Loucy (cell line): Measurements from ENCODE around the gene INPP5J.

Experiments
- H2AFZ ChIP-seq: fragments of 200-600 bp; sonication (generic); 2 replicates; pipeline ENCODE4 v1.6.0; 2016; ENCODE audit warnings: antibody characterized with exemption, mild to moderate bottlenecking, low read length, moderate library complexity
- H3F3A ChIP-seq: fragments of 200-600 bp; 2 replicates; pipeline ENCODE4 v1.6.0; 2016; ENCODE audit warnings: antibody characterized with exemption, low read depth, mild to moderate bottlenecking
- H3K27me3 ChIP-seq: fragments of 200-600 bp; sonication (generic); 2 replicates; pipeline ENCODE4 v1.6.1; 2014; ENCODE audit warnings: low read length, mild to moderate bottlenecking; ENCODE audit not compliant: insufficient read depth, poor library complexity, severe bottlenecking
- H3K36me3 ChIP-seq: fragments of 200-600 bp; sonication (generic); 2 replicates; pipeline ENCODE4 v1.6.1; 2016; ENCODE audit warnings: low read length; ENCODE audit not compliant: insufficient read depth
- H3K4me1 ChIP-seq: fragments of 200-600 bp; sonication (generic); 2 replicates; pipeline ENCODE4 v1.5.1; 2014; ENCODE audit warnings: low read length, mild to moderate bottlenecking; ENCODE audit not compliant: insufficient read depth, poor library complexity, severe bottlenecking
- H3K4me2 ChIP-seq: fragments of 200-600 bp; sonication (generic); 2 replicates; pipeline ENCODE4 v1.6.0; 2014; ENCODE audit warnings: antibody characterized with exemption, low read length, low read depth, mild to moderate bottlenecking; ENCODE audit not compliant: poor library complexity, severe bottlenecking
- H3K4me3 ChIP-seq: fragments of 200-600 bp; sonication (generic); 2 replicates; pipeline ENCODE4 v1.5.1; 2014; ENCODE audit warnings: low read length, mild to moderate bottlenecking, mixed read lengths; ENCODE audit not compliant: poor library complexity, severe bottlenecking
- H3K79me2 ChIP-seq: fragments of 200-600 bp; sonication (generic); 2 replicates; pipeline ENCODE4 v1.6.1; 2014; ENCODE audit warnings: low read length; ENCODE audit not compliant: insufficient read depth
- H3K9ac ChIP-seq: fragments of 200-600 bp; sonication (generic); 2 replicates; pipeline ENCODE4 v1.6.0; 2014; ENCODE audit warnings: mild to moderate bottlenecking, low read depth, low read length, moderate library complexity; ENCODE audit not compliant: poor library complexity, severe bottlenecking
- H3K9me2 ChIP-seq: fragments of 200-600 bp; sonication (generic); replicated peaks from 2 replicates; pipeline ENCODE4 v1.6.1; 2016; ENCODE audit warnings: low read depth, low read length, mixed read lengths
- H3K9me3 ChIP-seq: fragments of 200-600 bp; sonication (generic); 2 replicates; pipeline ENCODE4 v1.6.1; 2014; ENCODE audit warnings: mild to moderate bottlenecking, antibody characterized with exemption, low read length, low read depth; ENCODE audit not compliant: insufficient read depth
- H4K20me1 ChIP-seq: fragments of 200-600 bp; sonication (generic); 2 replicates; pipeline ENCODE4 v1.6.0; 2014; ENCODE audit warnings: antibody characterized with exemption, low read length, mild to moderate bottlenecking; ENCODE audit not compliant: insufficient read depth, poor library complexity, severe bottlenecking
- EZH2phosphoT487 ChIP-seq: fragments of 200-600 bp; IDR thresholded peaks from 2 replicates; pipeline ENCODE4 v1.6.1; 2018; ENCODE audit warnings: antibody characterized with exemption, mild to moderate bottlenecking, moderate library complexity, borderline replicate concordance
- TF ChIP-seq, protein P1 (sequence below): fragments of 200-600 bp; sonication (generic); conservative IDR thresholded peaks from 2 replicates; pipeline ENCODE4 v1.5.1; 2014; ENCODE audit warnings: mild to moderate bottlenecking, antibody characterized with exemption, low read length

Gene INPP5J

DNA sequence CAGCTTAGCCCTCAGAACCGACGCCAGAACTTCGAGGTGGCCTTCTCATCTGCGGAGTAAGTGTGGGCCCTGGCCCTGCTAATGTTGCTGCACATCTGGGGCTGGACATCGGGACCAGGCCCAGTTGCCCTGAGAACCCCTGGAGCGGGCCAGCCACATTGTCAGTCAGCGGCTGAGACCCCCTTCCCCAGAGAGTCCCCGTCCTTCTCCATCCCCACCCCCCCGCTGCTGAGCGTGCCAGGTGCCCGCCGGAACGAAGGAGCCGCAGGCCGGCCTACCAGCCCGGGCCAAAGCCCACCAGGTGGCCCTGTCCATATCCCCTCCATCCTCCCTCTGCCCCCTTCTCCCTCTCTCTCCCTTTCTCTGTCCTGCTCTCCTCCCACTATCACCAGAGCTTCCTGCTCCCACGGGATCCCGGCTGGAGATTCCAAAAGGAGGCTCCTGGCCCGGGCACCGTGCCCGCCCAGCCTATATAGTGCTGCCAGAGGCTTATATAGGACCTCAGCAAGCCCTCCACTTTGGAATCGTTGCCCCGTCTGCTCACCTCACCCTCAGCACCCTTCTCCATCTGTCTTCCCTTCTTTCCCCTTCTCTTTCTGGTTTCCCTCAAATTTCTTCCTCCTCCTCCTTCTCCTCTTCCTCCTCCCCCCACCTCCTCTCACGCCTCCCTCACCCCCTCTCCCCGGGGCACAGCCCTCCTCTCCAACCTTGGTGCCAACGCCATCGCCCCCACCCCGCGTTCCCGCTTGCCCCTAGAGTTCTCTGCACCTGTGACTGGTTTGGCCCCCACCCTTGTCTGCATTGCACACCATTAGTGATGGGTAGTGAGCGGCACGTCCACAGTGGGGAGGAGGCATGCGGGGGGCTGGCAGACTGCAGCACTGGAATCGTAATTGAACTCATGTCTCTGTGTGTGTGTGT, 22.7 kb upstream of the INPP5J start:
- H3F3A ChIP-seq, result no peaks in the 10 kb centered on the region
- H3K9me3 ChIP-seq, result no peaks in the 10 kb centered on the region
- H2AFZ ChIP-seq, result no peak overlapping the region
- no peak for TF ChIP-seq EZH2phosphoT487
- TF ChIP-seq, protein P1, sequence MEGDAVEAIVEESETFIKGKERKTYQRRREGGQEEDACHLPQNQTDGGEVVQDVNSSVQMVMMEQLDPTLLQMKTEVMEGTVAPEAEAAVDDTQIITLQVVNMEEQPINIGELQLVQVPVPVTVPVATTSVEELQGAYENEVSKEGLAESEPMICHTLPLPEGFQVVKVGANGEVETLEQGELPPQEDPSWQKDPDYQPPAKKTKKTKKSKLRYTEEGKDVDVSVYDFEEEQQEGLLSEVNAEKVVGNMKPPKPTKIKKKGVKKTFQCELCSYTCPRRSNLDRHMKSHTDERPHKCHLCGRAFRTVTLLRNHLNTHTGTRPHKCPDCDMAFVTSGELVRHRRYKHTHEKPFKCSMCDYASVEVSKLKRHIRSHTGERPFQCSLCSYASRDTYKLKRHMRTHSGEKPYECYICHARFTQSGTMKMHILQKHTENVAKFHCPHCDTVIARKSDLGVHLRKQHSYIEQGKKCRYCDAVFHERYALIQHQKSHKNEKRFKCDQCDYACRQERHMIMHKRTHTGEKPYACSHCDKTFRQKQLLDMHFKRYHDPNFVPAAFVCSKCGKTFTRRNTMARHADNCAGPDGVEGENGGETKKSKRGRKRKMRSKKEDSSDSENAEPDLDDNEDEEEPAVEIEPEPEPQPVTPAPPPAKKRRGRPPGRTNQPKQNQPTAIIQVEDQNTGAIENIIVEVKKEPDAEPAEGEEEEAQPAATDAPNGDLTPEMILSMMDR, result no peak
- no peaks in the 10 kb centered on the region for H3K79me2 ChIP-seq
- peaks cover 33% of the 10 kb centered on the region; the same call in 1 of the 2 replicates for H3K36me3 ChIP-seq
- H3K9ac ChIP-seq, result no peak overlapping the region
- peaks cover 3% of the 10 kb centered on the region for H3K4me1 ChIP-seq
- no peaks in the 10 kb centered on the region for H4K20me1 ChIP-seq
- H3K27me3 ChIP-seq, result no peaks in the 10 kb centered on the region
- H3K4me2 ChIP-seq, result no peak overlapping the region
- H3K4me3 ChIP-seq, result no peak overlapping the region
- no peaks in the 10 kb centered on the region for H3K9me2 ChIP-seq

DNA sequence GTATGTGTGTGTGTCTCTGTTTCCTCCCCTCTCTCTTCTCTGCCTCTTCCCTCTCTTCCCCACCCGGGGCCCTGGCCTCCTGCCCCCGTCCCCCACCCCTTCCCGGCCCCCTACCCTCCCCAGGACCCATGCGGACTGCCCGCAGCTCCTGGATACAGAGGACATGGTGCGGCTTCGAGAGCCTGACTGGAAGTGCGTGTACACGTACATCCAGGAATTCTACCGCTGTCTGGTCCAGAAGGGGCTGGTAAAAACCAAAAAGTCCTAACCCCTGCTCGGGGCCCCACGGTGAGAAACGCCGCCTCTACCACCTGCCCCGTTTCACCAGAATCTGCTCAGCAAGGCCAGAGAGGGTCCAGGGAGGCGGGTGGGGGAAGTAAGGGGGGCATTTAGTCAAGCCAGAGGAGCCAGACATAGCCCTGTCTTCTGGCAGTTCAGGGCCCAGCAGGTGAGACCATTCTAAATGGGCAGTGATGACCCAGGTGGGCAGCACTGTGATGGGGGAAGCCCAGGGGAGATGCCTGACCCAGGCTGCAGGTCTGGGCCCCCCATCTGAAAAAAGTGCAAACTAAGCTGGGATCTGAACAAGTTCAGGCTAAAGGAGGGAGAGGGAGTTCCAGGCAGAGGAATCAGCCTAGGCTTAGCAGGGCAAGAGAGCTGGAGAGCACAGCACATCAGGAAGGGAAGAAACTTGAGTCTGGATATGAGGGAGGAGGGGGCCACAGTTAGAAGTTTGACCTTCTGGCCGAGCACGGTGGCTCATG, 21.8 kb upstream of the INPP5J start:
- no peak overlapping the region for H3K4me3 ChIP-seq
- peaks cover 3% of the 10 kb centered on the region for H3K4me1 ChIP-seq
- H3K79me2 ChIP-seq, result no peaks in the 10 kb centered on the region
- H3F3A ChIP-seq, result no peaks in the 10 kb centered on the region
- no peak overlapping the region for H3K4me2 ChIP-seq
- no peaks in the 10 kb centered on the region for H4K20me1 ChIP-seq
- H3K36me3 ChIP-seq, result peaks cover 26% of the 10 kb centered on the region; the same call in 1 of the 2 replicates
- no peak overlapping the region for H2AFZ ChIP-seq
- no peaks in the 10 kb centered on the region for H3K27me3 ChIP-seq
- no peak overlapping the region for H3K9ac ChIP-seq
- H3K9me3 ChIP-seq, result no peaks in the 10 kb centered on the region
- TF ChIP-seq EZH2phosphoT487, result no peak
- TF ChIP-seq, protein P1, result no peak
- H3K9me2 ChIP-seq, result no peaks in the 10 kb centered on the region

DNA sequence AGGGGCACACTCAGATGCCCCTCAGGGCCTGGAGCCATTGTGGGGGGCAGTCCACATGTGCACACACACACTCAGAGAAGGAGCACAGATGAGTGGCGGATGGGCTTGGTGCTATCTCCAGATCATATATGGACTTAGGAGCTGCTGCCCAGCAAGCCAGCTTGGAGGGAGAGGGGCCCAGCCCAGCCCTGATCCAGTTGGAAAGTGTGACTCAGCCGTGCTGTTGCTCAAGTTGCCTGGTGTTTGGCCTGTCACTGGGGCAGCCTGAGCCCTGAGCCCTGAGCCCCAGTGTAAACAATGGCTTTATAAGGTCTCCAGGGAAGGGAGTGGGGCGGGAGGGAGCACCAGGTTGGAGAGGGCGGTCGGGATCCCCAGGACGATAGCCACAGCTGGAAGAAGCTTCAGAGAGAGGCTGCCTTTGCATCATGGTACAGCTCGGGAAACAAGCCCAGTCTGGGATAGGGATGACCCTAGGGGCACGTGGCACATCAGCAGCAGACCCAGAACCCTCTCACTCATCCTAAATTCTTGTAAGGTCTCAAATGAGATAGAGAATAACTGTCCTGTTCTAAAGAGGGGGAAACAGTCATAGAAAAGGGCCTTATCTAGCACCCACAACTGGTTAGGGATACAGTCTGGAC, 20.2 kb upstream of the INPP5J start:
- H3K9ac ChIP-seq, result no peak overlapping the region

More for the DNA sequence above, 20.2 kb upstream of the INPP5J start:
- no peaks in the 10 kb centered on the region for H3K79me2 ChIP-seq
- H3K4me2 ChIP-seq, result no peak overlapping the region
- peaks cover 3% of the 10 kb centered on the region for H3K4me1 ChIP-seq
- H2AFZ ChIP-seq, result no peak overlapping the region
- no peaks in the 10 kb centered on the region for H4K20me1 ChIP-seq
- H3K9me2 ChIP-seq, result no peaks in the 10 kb centered on the region
- H3K4me3 ChIP-seq, result no peak overlapping the region
- no peaks in the 10 kb centered on the region for H3F3A ChIP-seq
- no peaks in the 10 kb centered on the region for H3K9me3 ChIP-seq
- H3K36me3 ChIP-seq, result peaks cover 14% of the 10 kb centered on the region; the same call in 1 of the 2 replicates
- TF ChIP-seq, protein P1, result no peak
- TF ChIP-seq EZH2phosphoT487, result no peak
- no peaks in the 10 kb centered on the region for H3K27me3 ChIP-seq
